Measurements from ENCODE around the gene IL27RA. TPM values are rescaled to one million over a fixed set of nuclear protein-coding genes. Genes with fewer than 3 reads are reported as not detected.

The IL27RA gene
- total RNA-seq, 1 experiment from 2014 or later: 2.7 TPM

GRCh38 chr19:13996928-13997630, 34.5 kb upstream of the IL27RA start:
- BruUV-seq (replicated peaks): no TSS peak
- POLR2A ChIA-PET: no interaction called here
- H3K4me1 Mint-ChIP-seq (ENCODE audit: insufficient read depth, unreplicated experiment): no peaks in the 10 kb centered on the region

GRCh38 chr19:13997631-13997962, 34.0 kb upstream of the IL27RA start:
- BruUV-seq (replicated peaks): no TSS peak
- no peaks in the 10 kb centered on the region for H3K4me1 Mint-ChIP-seq (ENCODE audit: insufficient read depth, unreplicated experiment)
- DNase-seq (ENCODE audit: unreplicated experiment): no peak
- POLR2A ChIA-PET: no interaction called here
- no peaks in the 10 kb centered on the region for H3K9me3 Mint-ChIP-seq (ENCODE audit: unreplicated experiment)
- H3K27me3 Mint-ChIP-seq (ENCODE audit: insufficient read depth, unreplicated experiment): no peaks in the 10 kb centered on the region
- peaks cover 13% of the 10 kb centered on the region for H3K36me3 Mint-ChIP-seq (ENCODE audit: insufficient read depth, unreplicated experiment)
- CTCF ChIA-PET: interaction anchor here (0.6 kb wide), 1 partner anchor 28 kb away, joined by 3 read pairs; no protein-coding TSS in a partner anchor
- intact Hi-C loops (cut with micrococcal nuclease): no loop called here
- H3K27ac Mint-ChIP-seq (ENCODE audit: low read depth, unreplicated experiment): no peak overlapping the region
- no peak for TF ChIP-seq CTCF (IDR thresholded peaks at IDR 0.05; ENCODE audit: unreplicated experiment)
- no peak overlapping the region for H3K4me3 Mint-ChIP-seq (ENCODE audit: unreplicated experiment)

More at GRCh38 chr19:13996928-13997630, 34.5 kb upstream of the IL27RA start:
- Mint-ChIP-seq H3K4me3 (ENCODE audit: unreplicated experiment) (no peak overlapping the region), H3K27ac (ENCODE audit: low read depth, unreplicated experiment) (no peak overlapping the region), H3K9me3 (ENCODE audit: unreplicated experiment) (no peaks in the 10 kb centered on the region), H3K27me3 (ENCODE audit: insufficient read depth, unreplicated experiment) (no peaks in the 10 kb centered on the region), H3K36me3 (ENCODE audit: insufficient read depth, unreplicated experiment) (peaks cover 7% of the 10 kb centered on the region)
- CTCF ChIA-PET: interaction anchor here (0.6 kb wide), 3 partner anchors 29 to 277 kb away, joined by 3 read pairs; no protein-coding TSS in a partner anchor
- intact Hi-C loops (cut with micrococcal nuclease): no loop called here
- no peak for TF ChIP-seq CTCF (IDR thresholded peaks at IDR 0.05; ENCODE audit: unreplicated experiment)
- no peak for DNase-seq (ENCODE audit: unreplicated experiment)

GRCh38 chr19:13998426-13998825, 33.1 kb upstream of the IL27RA start:
- CTCF ChIA-PET: interaction anchor here (1.0 kb wide), 1 partner anchor 45 kb away, joined by 3 read pairs; no protein-coding TSS in a partner anchor
- intact Hi-C loops (cut with micrococcal nuclease): no loop called here
- no TSS peak for BruUV-seq (replicated peaks)
- Mint-ChIP-seq H3K4me3 (ENCODE audit: unreplicated experiment) (no peak overlapping the region), H3K4me1 (ENCODE audit: insufficient read depth, unreplicated experiment) (peaks cover 4% of the 10 kb centered on the region), H3K9me3 (ENCODE audit: unreplicated experiment) (no peaks in the 10 kb centered on the region), H3K27me3 (ENCODE audit: insufficient read depth, unreplicated experiment) (no peaks in the 10 kb centered on the region), H3K27ac (ENCODE audit: low read depth, unreplicated experiment) (no peak overlapping the region), H3K36me3 (ENCODE audit: insufficient read depth, unreplicated experiment) (peaks cover 14% of the 10 kb centered on the region)
- no peak for DNase-seq (ENCODE audit: unreplicated experiment)
- POLR2A ChIA-PET: no interaction called here
- no peak for TF ChIP-seq CTCF (IDR thresholded peaks at IDR 0.05; ENCODE audit: unreplicated experiment)

GRCh38 chr19:13999085-13999484, 32.5 kb upstream of the IL27RA start:
- peaks cover 14% of the 10 kb centered on the region for H3K36me3 Mint-ChIP-seq (ENCODE audit: insufficient read depth, unreplicated experiment)
- H3K27me3 Mint-ChIP-seq (ENCODE audit: insufficient read depth, unreplicated experiment): no peaks in the 10 kb centered on the region
- intact Hi-C loops (cut with micrococcal nuclease): no loop called here
- no peak overlapping the region for H3K27ac Mint-ChIP-seq (ENCODE audit: low read depth, unreplicated experiment)
- no TSS peak for BruUV-seq (replicated peaks)
- no peak for TF ChIP-seq CTCF (IDR thresholded peaks at IDR 0.05; ENCODE audit: unreplicated experiment)
- H3K4me3 Mint-ChIP-seq (ENCODE audit: unreplicated experiment): no peak overlapping the region
- CTCF ChIA-PET: interaction anchor here (1.0 kb wide), 1 partner anchor 45 kb away, joined by 3 read pairs; no protein-coding TSS in a partner anchor
- H3K4me1 Mint-ChIP-seq (ENCODE audit: insufficient read depth, unreplicated experiment): peaks cover 4% of the 10 kb centered on the region
- H3K9me3 Mint-ChIP-seq (ENCODE audit: unreplicated experiment): no peaks in the 10 kb centered on the region
- POLR2A ChIA-PET: no interaction called here
- no peak for DNase-seq (ENCODE audit: unreplicated experiment)
